Suppressor macrophage (primary cell): ENCODE data around the gene SLC9B1.
"Not testable (repeated sequence)": the region's sequence is repeated elsewhere in the genome, so short reads cannot be mapped to it uniquely, and the experiment has no call there.

Experiments used
- DNase-seq, 4 experiments: peaks; one replicate each; pipeline ENCODE4 v3.0.0-alpha.2; 2020 to 2022

Gene SLC9B1

GRCh38 chr4:102871772-102872171, 147.7 kb downstream of the SLC9B1 start:
- peak in 2 of 4 experiments; percentile 25 to 49 for DNase-seq

DNA sequence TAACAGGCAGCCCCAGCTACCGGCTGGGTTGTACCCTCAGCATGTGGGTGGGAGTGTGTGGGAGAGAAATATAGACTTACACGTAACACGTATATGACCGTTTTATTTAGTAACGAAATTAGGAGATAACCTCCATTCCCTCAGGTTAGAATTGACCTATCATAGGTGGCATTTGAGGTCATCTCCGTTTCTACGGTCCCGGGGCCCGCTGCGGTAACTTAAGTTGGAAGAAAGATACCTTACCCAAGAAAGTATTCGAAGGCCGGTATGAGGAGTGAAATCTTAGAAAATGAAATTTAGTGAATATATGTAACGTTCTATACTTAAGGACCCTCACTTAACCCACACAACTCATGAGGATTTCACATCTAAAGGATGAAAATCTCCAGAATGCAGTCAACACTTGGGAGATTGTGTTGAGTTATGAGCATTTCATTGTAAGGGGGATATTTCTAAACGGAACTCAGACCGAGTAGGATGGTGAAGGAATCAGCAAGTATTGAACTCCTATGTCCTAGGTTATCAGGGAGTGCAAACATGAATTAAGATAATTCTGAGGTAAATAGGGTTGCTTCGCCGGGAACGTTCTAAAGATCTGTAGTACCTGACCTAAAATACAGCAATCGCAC, 149.8 kb downstream of the SLC9B1 start:
- peak in 2 of 4 experiments; percentile 10 to 24 for DNase-seq

- DNase-seq, result peak; percentile 94 to 98 (median 97)
These were observed 150.5 kb downstream of the SLC9B1 start, which contains the start of gene CISD2 for GRCh38 chr4:102868781-102869568. Gene CISD2 (plus strand): TSS chr4:102868992. CDS start chr4:102869085, 93 bp downstream.

GRCh38 chr4:102868153-102868780, 151.2 kb downstream of the SLC9B1 start:
- peak in 2 of 4 experiments; percentile 32 to 47 for DNase-seq

- peak in 1 of 4 experiments; percentile 14 for DNase-seq
These were observed 152.0 kb downstream of the SLC9B1 start for GRCh38 chr4:102867278-102868152.

DNA sequence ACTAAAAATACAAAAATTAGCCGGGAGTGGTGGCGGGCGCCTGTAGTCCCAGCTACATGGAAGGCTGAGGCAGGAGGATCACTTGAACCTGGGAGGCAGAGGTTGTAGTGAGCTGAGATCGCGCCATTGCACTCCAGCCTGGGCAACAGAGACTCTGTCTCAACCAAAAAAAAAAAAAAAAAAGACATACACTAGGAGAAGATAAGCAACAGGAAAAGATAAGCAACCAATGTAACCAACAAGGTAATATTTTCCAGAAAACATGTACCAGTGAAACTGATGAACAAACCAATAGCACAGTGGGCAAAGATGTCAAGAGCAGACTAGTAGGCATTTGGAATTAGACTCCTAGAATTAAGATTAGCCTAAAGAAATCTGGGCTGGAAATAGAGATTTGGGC, 154.2 kb downstream of the SLC9B1 start:
- not testable (repeated sequence) for DNase-seq

DNA sequence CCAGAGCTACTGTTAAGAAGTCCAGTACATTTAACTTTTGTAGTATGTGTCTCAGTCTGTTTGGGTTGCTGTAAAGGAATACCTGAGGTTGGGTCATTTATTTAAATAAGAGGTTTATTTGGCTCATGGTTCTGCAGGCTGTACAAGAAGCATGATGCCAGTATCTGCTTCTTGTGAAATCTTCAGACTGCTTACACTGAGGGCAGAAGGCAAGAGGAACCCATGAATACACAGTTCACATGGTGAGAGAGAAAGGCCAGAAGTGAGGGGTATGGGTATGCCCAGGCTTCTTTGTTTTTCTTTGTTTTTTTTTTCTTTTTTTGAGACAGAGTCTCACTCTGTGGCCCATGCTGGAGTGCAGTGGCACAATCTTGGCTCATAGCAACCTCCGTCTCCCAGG, 156.8 kb downstream of the SLC9B1 start:
- DNase-seq, result peak; percentile 19 to 76 (median 62)

DNA sequence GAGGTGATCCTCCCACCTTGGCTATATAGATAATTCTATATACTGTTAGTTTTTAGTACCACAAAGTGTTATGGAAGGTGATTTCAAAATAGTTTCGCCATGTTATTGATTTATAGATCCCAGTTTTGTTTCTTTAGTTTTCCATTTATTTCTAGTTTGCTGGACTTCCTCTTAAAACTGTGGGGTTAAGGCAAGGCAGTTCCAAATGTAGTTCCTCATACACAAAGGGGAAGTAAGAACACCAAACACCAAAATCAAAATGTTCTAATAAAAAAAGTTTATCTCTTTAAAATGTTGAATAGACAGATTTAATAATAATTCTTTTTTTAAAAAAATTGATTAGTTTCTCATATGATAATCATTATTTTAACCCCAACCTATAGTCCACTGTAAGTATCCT, 157.5 kb downstream of the SLC9B1 start:
- peak; percentile 27 to 76 (median 54) for DNase-seq

- DNase-seq, result peak; percentile 39 to 65 (median 60)
These were observed 158.7 kb downstream of the SLC9B1 start for GRCh38 chr4:102860611-102861324.

DNA sequence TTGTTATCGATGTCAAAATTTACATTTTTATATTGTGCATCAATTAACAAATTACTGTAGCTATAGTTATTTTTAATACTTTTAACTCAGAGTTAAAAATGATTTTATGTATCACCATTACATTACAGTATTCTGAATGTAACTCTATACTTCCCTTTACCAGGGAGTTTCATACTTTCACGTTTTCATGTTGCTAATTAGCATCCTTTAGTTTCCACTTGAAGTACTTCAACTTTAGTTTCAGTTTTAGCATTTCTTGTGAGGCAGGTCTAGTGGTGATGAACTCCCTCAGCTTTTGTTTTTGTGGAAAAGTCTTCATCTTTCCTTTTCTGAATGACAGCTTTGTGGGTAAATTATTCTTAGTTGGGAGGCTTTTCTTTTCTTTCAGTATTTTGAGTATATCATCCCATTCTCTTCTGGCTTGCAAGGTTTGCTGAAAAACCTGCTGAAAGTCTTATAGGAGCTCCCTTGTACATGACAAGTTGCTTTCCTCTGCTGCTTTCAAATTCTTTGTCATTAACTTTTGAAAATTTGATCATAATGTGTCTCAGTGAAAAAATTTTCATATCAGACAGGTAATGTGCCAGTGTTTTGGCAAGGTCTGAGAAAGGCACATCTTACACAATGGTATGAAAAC, 160.6 kb downstream of the SLC9B1 start:
- DNase-seq, result no peak
